Measurements from ENCODE around the gene ARMH2. TPM values are rescaled to one million over a fixed set of nuclear protein-coding genes. Genes with fewer than 3 reads are reported as not detected.

Gene ARMH2
- total and polyA plus RNA-seq, 8 donors, result not detected

- DNase-seq, result no peak
- FAIRE-seq, result no peak
- 97 to 98% methylated on average over 2 of the region's 2 CpGs for WGBS, 2 donors
Observed at GRCh38 chr6:24795106-24795505, 3.6 kb downstream of the ARMH2 start.

GRCh38 chr6:24788031-24788665 is 10.6 kb downstream of the ARMH2 start:
- Histone ChIP-seq H3K4me1 (peaks cover 0 to 22% (median 3%) of the 10 kb centered on the region in 3 donors), H3K27me3 (no peaks in the 10 kb centered on the region), H3K9me3 (no peaks in the 10 kb centered on the region), H3K36me3 (peaks cover 0 to 34% (median 12%) of the 10 kb centered on the region in 3 donors), H3K27ac (no peak overlapping the region), H3K4me3 (no peak overlapping the region)
- intact Hi-C loops (cut with DNase I), result no loop called here
- WGBS, 2 donors, result 90 to 94% methylated on average over 4 of the region's 4 CpGs
- TF ChIP-seq CTCF (IDR thresholded peaks at IDR 0.05), result no peak
- ATAC-seq (peak in 1 of 4 donors; percentile 4), FAIRE-seq (no peak), DNase-seq (no peak)

More at GRCh38 chr6:24795106-24795505, 3.6 kb downstream of the ARMH2 start:
- Histone ChIP-seq H3K9me3 (no peaks in the 10 kb centered on the region), H3K27me3 (no peaks in the 10 kb centered on the region), H3K27ac (no peak overlapping the region), H3K4me3 (no peak overlapping the region), H3K4me1 (peaks cover 0 to 13% (median 4%) of the 10 kb centered on the region in 3 donors), H3K36me3 (no peaks in the 10 kb centered on the region)
- ATAC-seq, result no peak
- intact Hi-C loops (cut with DNase I), result no loop called here
- TF ChIP-seq CTCF (IDR thresholded peaks at IDR 0.05), result no peak

- Histone ChIP-seq H3K9me3 (no peaks in the 10 kb centered on the region), H3K36me3 (peaks cover 0 to 19% (median 13%) of the 10 kb centered on the region in 3 donors), H3K27me3 (no peaks in the 10 kb centered on the region), H3K4me3 (peak overlapping the region in 3 of 4 donors; percentile 1 to 95 (median 79)), H3K4me1 (peaks cover 7 to 36% (median 27%) of the 10 kb centered on the region in 3 donors), H3K27ac (peak overlapping the region in 3 of 4 donors; percentile 41 to 98 (median 94))
- DNase-seq (no peak), ATAC-seq (no peak), FAIRE-seq (no peak)
- WGBS, 2 donors, result 29 to 31% methylated on average over 4 of the region's 4 CpGs
- intact Hi-C loops (cut with DNase I), result no loop called here
- TF ChIP-seq CTCF (IDR thresholded peaks at IDR 0.05), result no peak
Observed at GRCh38 chr6:24780206-24780605, 18.5 kb downstream of the ARMH2 start.

GRCh38 chr6:24779416-24780016 is 19.2 kb downstream of the ARMH2 start:
- Histone ChIP-seq H3K9me3 (no peaks in the 10 kb centered on the region), H3K4me1 (peaks cover 7 to 29% (median 27%) of the 10 kb centered on the region in 3 donors), H3K36me3 (peaks cover 0 to 17% (median 12%) of the 10 kb centered on the region in 3 donors), H3K27me3 (no peaks in the 10 kb centered on the region), H3K4me3 (peak overlapping the region in 2 of 4 donors; percentile 79 to 95), H3K27ac (peak overlapping the region; percentile 6 to 98 (median 58))
- ATAC-seq (peak; percentile 15 to 53 (median 34)), DNase-seq (no peak), FAIRE-seq (no peak)
- intact Hi-C loops (cut with DNase I), result loop anchor here in 1 of 3 donors (10.0 kb wide), 1 partner anchor 65 kb away; the partner anchor contains the start of gene C6orf62
- TF ChIP-seq CTCF (IDR thresholded peaks at IDR 0.05), result no peak
- WGBS, 2 donors, result 10 to 11% methylated on average over 3 of the region's 3 CpGs
